Effector CD4-positive, alpha-beta T cell (primary cell): ENCODE measurements around the gene NAIP.
"Not testable (repeated sequence)": the region's sequence is repeated elsewhere in the genome, so short reads cannot be mapped to it uniquely, and the experiment has no call there.

Experiments used
- DNase-seq: peaks from one replicate; pipeline ENCODE4 v3.0.0-alpha.2; 2020
- total RNA-seq: gene quantifications from one replicate; lab custom pipeline; 2026; lab: John Stamatoyannopoulos, UW

The NAIP gene, protein sequence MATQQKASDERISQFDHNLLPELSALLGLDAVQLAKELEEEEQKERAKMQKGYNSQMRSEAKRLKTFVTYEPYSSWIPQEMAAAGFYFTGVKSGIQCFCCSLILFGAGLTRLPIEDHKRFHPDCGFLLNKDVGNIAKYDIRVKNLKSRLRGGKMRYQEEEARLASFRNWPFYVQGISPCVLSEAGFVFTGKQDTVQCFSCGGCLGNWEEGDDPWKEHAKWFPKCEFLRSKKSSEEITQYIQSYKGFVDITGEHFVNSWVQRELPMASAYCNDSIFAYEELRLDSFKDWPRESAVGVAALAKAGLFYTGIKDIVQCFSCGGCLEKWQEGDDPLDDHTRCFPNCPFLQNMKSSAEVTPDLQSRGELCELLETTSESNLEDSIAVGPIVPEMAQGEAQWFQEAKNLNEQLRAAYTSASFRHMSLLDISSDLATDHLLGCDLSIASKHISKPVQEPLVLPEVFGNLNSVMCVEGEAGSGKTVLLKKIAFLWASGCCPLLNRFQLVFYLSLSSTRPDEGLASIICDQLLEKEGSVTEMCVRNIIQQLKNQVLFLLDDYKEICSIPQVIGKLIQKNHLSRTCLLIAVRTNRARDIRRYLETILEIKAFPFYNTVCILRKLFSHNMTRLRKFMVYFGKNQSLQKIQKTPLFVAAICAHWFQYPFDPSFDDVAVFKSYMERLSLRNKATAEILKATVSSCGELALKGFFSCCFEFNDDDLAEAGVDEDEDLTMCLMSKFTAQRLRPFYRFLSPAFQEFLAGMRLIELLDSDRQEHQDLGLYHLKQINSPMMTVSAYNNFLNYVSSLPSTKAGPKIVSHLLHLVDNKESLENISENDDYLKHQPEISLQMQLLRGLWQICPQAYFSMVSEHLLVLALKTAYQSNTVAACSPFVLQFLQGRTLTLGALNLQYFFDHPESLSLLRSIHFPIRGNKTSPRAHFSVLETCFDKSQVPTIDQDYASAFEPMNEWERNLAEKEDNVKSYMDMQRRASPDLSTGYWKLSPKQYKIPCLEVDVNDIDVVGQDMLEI (N-terminal part only)
- total RNA-seq = 0.94 reads per million

DNA sequence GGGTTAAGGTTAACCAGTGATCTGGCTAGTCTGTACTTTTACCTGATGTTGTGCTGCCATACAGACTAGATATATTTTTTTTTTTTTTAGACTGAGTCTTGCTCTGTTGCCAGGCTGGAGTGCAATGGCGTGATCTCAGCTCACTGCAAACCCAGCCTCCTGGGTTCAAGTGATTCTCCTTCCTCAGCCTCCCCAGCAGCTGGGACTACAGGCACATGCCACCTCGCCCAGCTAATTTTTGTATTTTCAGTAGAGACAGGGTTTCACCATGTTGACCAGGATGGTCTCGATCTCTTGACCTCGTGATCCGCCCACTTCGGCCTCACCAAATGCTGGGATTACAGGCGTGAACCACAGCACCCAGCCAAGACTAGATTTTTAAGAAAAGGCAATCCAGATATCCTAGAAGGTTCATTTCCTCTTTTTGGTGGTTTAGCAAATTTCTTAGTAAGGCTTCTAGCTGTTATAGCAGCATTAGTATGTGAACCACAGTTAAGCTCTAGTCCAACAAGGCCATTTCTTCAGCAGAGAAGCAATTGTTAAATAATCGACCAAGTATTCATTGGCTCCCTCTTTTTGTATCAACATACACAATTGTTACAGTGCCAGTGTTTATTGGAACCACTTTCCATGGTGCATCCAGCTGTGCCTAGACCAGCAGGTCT lies at the start of gene NAIP:
Gene NAIP (minus strand): TSS at position 51 of the 665 bp plus-strand sequence. CDS start 12,424 bp downstream, outside the sequence.
- DNase-seq = not testable (repeated sequence)

DNA sequence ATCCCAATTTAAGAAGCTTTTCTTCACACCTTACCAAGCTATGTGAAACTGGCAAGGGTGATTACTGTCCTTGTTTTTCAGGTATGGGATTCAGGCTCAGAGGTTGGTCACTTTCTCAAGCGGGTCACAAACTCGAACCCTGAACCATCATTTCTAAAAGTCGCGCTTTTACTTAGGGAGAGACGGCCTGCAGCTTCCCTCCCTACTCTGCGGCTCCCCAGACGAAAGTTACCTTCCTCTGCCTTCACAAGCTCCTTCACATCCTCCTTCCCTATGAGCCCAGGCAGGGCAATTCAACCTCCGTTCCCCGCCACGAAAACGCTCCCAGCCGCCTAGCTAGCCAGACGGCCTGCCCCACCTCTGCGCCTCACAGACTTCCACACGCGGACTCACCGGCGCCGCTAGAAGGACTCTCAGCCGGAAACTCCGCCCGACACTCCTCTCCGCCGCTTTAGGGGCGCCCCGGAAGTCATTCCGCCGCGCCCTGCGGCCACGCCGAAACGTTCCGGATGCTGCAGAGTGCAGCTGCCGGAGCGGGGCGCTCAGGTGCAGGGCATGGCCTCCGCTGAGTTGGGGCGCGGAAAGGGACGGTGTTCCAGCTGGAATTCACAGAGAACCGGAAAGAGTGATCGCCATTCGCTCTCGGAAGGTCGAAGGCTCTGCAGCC lies 42.3 kb upstream of the NAIP start, which contains the start of gene GTF2H2:
Gene GTF2H2 (minus strand): TSS at position 415 of the 667 bp plus-strand sequence. CDS start 4,913 bp downstream, outside the sequence.
- DNase-seq = not testable (repeated sequence)

DNA sequence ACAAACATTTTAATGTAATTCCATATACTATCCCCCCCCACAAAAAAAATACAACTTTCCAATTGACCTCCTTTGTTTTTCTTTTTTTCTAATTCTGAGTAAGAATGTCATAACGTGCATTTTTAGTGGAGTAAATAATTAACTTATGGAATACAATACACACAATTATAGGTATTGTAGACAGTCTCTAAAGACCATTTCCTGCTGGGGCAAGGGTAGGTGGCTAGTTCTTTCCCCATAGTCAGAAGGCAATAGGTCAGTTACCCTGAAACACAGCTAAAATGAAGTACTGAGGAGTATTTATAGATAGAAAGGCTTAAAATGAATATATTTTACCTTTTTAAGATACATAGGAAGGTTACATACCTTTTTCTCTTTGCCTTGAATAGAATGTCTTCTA lies 36.2 kb upstream of the NAIP start:
- DNase-seq = not testable (repeated sequence)

DNA sequence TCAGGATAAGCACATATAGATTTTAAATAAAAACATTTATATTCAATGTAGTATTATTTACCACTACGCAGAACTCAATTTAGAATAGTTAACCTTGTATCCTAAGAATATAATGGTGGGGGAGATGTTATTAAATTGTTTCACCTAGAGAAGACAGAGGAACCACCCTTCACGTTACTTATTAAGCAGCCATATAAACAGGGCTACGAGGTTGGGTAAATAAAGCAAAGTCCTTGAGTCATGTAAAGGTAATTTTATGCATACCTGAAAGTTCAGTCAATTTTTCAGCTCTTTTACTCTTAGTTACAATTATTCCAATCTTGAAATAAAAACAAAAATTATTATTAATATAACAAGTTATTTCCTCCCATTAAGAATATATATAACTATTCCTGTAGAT lies 34.3 kb upstream of the NAIP start:
- DNase-seq = not testable (repeated sequence)

DNA sequence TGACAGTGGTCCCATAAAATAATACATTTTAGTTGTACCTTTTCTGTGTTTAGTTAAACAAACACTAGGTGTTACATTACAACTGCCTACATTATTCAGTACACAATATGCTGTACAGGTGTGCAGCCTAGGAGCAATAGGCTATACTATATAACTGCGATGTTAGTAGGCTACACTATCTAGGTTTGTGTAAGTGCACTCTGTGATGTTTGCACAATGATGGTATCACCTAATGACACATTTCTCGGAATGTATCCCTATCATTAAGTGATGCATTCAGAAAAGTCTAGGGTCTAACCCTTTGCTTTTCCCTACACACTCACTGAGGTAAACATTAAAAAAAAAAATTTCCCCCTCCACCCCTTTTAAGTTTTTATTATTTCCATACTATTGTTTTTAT lies 19.7 kb upstream of the NAIP start:
- DNase-seq = not testable (repeated sequence)

DNA sequence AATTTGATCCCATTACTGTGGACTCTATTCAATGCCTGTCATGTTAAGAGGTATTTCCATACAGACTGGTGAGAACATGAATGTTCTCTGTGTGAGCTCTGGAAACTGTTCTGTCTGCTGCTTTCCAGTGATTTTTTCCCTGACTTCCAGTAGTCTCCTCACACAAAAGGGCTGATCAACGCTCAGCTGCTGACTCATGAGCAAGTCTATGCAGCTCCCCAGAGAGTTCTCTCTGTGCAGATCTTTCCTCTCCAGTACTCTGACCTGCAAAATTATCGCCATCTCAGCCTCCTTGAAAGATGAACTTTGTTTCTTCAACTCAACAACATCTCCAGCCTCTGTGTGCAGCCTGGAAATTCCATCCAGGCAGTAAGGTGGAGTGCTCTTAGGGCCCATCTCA lies 19.0 kb upstream of the NAIP start:
- not testable (repeated sequence) for DNase-seq

DNA sequence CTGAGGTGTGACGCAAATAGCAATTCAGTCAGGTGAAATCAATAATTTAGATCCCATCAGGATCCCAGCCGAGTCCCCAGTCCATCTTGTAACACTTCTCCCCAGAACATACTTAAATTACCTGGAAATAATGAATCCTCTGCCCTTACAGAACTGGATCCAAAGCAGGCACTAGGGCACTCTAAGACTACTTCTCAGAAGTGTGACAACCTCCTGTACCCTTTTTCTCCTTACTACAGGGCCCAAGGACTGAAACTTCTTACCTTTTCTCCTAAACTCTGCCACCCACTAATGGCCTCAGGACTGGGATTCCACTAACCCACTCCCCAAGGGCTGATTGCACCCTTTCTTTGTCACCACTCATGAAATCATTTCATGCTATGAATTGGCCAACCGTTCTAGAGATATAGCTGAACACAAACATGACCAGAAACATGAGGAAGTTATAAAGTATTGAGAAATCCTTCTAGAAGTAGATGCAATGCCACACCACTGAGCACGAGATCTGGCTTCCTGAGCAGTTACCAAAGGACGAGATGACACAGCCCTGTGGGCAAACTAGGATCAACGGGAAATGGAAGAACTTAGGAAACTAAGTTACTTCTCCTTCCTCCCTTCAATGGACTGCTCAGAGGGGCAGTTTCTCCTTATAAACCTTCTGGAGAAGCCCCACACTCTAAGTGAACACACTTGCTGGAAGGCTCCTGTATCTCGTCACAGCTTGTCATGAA lies 6.1 kb upstream of the NAIP start:
- not testable (repeated sequence) for DNase-seq

DNA sequence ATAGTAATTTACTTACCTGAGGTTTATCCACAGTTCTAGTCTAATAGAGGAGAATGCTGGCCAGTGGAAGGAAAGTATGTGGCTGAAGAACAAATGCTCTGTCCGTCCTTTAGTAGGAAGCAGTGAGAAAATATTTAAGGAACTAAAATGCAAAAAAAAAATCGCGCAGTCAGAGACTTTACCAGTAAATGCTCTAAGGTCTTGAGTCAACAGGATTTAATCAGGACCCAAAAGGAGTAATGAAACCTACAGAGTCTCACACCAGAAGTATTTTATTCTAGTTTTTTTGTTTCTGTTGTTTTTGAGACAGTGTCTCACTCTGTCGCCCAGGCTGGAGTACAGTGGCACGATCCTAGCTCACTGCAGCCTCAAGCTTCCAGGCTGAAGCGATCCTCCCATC lies 4.5 kb downstream of the NAIP start:
- DNase-seq = not testable (repeated sequence)

DNA sequence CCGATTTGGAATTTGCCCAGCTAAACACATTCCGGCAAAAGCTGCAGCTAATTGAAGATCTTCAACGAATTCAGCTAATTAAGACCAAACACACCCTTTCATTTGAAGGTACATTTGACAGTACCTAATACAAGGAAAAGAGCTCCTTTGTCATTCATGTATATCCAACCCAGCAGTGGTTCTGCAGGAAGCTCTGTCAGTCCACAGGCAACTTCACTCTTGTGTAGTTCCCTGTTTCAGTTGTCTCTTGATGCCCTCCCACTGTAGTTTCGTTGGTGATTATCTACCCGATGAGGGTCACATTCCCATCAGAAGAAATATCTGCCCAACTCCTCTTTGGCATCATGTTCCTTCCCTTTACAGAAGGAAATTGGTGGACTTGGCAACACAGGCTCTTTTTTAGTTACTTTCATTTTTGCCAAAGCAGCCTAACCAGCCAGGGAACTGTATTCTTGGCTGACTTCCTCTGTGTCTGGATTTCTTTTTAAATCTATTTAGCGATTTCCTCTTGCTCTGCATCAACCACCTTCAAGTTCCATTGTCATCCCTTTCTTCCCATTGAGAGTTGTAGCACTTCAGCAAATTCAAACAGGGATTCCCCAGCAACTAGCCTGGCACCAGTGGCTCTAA lies 6.6 kb downstream of the NAIP start:
- DNase-seq = not testable (repeated sequence)

DNA sequence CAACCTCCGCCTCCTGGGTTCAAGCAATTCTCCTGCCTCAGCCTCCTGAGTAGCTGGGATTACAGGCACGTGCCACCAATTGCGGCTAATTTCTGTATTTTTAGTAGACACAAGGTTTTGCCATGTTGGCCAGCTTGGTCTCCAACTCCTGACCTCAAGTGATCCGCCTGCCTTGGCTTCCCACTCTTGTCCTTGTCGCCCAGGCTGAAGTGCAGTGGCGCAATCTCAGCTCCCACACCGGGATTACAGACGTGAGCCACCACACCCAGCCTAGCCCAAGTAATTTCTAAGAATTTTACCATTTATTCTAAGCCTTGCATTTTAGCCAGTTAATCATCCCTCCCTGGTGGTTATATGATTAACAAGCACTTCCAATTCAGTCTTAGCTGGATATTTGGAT lies 11.0 kb downstream of the NAIP start:
- DNase-seq = no peak

DNA sequence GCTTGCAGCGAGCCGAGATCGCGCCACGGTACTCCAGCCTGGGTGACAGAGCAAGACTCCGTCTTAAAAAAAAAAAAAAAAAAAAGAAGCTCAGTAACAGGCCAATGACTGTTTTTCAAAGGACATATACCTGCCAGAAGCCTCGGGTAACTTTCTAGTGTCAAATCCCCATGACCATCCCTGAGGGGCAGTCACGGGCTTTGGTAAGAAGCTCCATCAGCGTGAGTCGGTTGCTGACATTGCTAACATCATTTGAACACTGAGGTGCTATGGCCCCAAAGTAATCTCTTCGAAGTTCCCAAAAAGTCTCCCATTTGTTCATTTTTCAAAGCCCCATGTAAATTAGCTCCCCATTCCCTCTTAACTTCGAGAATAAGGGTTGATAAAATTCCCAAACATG lies 11.6 kb downstream of the NAIP start:
- no peak for DNase-seq

DNA sequence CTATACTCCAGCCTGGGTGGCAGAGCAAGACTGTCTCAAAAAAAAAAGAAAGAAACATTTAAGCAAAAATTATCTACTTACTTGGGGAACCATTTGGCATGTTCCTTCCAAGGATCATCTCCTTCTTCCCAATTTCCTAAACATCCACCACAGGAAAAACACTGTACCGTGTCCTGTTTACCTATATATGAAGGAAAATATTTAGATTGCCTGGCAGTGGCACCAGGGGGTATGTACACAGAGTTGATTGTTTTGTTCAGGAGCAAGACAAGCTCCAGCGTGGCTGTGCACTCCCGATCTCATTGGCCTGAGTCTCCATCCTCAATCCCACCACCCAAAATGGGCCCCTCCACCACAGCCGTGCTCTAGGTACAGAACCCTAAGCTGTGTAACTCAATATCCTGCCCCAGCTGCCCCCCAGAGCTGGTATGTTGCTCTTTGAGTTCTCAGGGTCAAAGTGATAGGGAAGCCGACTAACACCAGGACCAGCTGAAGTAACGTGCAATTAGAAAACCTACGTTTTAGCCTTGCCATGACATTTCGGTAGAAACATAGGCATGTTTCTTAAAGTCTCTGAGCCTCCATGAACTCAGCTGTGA lies 13.8 kb downstream of the NAIP start:
- DNase-seq = no peak

DNA sequence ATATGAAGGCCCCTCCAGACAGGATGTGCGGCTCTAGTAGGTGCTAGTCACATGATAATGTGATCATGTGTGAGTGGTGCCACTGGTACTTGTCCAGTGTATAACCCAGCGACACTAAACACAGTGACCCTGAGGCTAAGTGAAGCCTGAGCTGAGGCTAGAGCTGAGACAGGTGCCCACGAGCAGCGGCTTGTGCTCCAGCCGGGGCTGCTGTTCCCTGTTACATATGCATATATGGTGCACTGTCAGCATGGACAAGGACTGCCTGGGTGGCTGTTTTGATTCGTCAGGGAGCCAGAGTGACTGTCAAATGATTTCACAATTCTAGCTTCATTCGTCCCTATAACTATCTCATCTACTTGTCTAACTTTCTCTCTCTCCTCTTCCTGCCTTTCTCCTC lies 18.2 kb downstream of the NAIP start:
- DNase-seq = not testable (repeated sequence)

DNA sequence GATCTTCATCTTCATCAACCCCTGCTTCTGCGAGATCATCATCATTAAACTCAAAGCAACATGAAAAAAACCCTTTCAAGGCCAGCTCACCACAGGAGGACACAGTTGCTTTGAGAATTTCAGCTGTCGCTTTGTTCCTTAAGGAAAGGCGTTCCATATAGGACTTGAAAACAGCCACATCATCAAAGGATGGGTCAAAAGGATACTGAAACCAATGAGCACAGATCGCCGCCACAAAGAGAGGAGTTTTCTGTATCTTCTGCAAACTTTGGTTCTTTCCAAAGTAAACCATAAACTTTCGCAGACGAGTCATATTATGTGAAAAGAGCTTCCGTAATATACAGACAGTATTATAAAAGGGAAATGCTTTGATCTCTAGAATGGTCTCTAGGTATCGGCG lies 40.3 kb downstream of the NAIP start:
- not testable (repeated sequence) for DNase-seq

DNA sequence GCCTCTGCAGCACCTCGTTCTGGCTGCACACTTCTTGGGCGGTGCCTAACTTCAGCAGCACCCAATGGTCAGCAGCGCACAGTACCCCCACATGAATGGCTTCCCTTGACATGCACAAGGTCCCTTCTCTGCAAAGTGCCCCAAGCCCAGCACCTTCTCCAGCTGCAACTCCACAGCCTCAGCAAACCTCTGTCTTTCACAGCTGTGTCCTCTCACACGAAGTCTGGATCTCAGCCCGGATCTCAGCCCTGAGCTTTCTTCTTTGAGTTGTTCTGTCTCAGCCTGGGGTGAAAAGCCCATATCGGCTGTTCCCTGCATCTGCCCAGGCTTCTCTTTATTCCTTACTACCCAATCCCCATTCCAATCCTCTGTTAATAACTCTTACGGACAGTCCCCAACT lies 57.9 kb downstream of the NAIP start:
- DNase-seq = not testable (repeated sequence)

DNA sequence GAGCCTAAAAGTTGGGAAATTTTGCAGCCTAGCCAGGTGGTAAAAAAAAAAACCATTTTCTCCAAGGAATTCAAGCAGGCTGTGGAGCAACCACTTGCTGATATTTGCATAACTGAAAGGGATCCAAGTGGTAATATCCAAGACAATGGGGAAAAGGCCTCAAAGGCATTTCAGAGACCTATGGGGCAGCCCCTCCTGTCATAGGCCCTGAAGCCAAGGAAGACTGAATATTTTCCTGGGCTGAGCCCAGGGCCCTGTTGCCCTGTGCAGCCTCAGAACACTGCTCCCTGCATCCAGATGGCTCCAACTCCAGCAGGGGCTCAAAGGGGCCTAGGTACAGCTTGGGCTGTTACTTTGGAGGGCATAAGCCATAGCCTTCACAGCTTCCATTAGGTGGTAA lies 60.6 kb downstream of the NAIP start:
- not testable (repeated sequence) for DNase-seq

DNA sequence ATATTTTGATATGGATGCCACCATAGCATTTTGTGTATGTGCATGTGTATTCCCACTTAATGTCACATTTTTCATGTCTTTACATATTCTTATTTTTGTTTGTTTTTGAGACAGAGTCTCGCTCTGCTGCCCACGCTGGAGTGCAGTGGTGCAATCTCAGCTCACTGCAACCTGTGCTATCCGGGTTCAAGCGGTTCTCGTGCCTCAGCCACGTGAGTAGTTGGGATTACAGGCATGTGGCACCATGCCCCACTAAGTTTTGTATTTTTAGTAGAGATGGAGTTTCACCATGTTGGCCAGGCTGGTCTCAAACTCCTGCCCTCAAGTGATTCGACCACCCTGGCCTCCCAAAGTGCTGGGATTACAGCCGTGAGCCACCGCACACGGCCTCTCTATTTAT lies 72.1 kb downstream of the NAIP start:
- not testable (repeated sequence) for DNase-seq

DNA sequence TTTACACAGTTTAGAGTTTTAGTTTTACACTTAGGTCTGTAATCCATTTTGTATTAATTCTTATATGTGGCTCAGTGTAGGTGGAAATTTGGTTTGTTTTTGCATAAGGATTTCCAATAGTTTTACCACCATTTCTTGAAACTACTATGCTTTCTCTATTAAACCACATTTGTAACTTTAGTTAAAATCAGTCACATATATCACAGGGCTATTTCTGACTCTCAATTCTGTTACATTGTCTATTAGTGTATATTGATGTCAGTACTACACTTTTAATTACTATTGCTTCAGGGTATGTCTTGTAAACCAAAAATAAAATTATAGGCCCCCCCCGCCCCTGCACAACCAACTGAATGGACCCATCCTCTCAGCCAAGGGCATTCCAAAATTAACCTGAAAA lies 92.6 kb downstream of the NAIP start:
- DNase-seq = not testable (repeated sequence)

DNA sequence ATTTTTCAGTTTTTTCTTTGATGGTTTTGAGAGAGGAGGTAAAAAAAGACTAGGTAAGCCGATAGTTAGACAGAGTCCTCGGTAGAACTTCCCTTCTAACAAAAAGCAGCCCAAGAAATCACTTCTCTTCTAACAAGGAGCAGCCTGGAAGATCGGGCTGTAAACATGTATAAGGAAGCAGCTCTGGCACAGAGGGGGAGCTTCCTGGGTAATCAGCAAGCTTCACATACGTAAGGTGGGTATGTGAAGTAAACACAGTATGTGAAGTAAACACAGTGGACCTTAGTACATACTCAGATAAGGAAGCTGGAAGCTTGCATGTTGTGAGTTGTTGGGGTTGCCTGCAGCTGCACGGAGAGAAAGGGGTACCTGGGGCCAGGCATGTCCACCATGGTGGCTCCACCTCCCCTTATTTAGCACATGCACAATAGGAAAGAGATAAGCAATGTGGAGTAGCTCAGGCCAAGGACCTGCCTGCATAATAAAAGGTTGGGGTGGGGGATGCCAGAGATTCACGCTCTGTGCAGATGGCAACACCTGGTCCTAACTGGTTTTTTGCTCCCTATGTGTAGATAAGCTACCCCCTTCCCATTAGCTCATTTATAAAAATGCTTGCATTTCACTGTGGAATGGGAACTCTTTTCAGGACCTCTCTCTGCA lies 93.3 kb downstream of the NAIP start:
- DNase-seq = not testable (repeated sequence)

DNA sequence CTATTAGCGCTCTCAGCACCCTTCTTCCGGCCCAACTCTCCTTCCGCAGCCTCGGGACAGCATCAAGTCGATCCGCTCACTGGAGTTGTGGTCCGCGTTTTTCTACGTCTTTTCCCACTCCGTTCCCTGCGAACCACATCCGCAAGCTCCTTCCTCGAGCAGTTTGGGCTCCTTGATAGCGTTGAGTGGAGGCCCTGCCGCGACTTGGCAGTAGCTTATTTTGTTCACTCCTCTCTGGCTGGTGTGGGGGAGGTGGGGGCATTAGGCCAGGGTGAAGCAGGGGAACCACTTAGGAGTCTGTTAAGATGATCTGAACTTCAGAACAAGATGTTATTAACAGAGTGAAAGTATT lies 100.0 kb downstream of the NAIP start:
- DNase-seq = not testable (repeated sequence)
